ENCODE data around the gene RP2. TPM values are rescaled to one million over a fixed set of nuclear protein-coding genes. Genes with fewer than 3 reads are reported as not detected.

RP2 gene
- polyA plus RNA-seq, 1 donor (not counting 4 experiments of a cell fraction or from before 2014, with no cell fraction given), result 20.9 TPM

GRCh38 chrX:46912603-46913491 lies 76.0 kb downstream of the RP2 start:
- Histone ChIP-seq H2AFZ (ENCODE audit: control insufficient read depth, low read length) (peak overlapping the region; percentile 27), H3K9me3 (ENCODE audit: control insufficient read depth, low read depth, low read length) (no peaks in the 10 kb centered on the region), H3K79me2 (ENCODE audit: control insufficient read depth, insufficient read depth, low read length) (peaks cover 23% of the 10 kb centered on the region), H3K9ac (ENCODE audit: control insufficient read depth, extremely low read depth, insufficient read depth, low read length) (peak overlapping the region; percentile 68), H3K4me1 (ENCODE audit: control insufficient read depth, extremely low read depth, insufficient read depth, low read length) (no peaks in the 10 kb centered on the region), H3K4me2 (ENCODE audit: control insufficient read depth, extremely low read depth, insufficient read depth, low read depth, low read length) (peak overlapping the region; percentile 63), H4K20me1 (ENCODE audit: control insufficient read depth, extremely low read depth, insufficient read depth, low read length) (no peaks in the 10 kb centered on the region), H3K4me3 (ENCODE audit: control insufficient read depth in 2 of 3, extremely low read depth in 1 of 3, insufficient read depth in 2 of 3, low read depth in 1 of 3, low read length in 3 of 3) (peak overlapping the region; percentile 59 to 68 (median 60)), H3K27ac (ENCODE audit: control insufficient read depth, insufficient read depth, low read length) (no peak overlapping the region), H3K27me3 (ENCODE audit: control insufficient read depth, extremely low read depth, insufficient read depth, low read length) (no peaks in the 10 kb centered on the region), H3K9me1 (ENCODE audit: control insufficient read depth, extremely low read depth, insufficient read depth, low read length) (no peaks in the 10 kb centered on the region), H3K36me3 (ENCODE audit: control insufficient read depth in 2 of 2, extremely low read depth in 1 of 2, insufficient read depth in 2 of 2, low read length in 2 of 2) (no peaks in the 10 kb centered on the region)
- TF ChIP-seq EZH2 (IDR thresholded peaks at IDR 0.05; ENCODE audit: low read length), result no peak
- TF ChIP-seq, protein P1, sequence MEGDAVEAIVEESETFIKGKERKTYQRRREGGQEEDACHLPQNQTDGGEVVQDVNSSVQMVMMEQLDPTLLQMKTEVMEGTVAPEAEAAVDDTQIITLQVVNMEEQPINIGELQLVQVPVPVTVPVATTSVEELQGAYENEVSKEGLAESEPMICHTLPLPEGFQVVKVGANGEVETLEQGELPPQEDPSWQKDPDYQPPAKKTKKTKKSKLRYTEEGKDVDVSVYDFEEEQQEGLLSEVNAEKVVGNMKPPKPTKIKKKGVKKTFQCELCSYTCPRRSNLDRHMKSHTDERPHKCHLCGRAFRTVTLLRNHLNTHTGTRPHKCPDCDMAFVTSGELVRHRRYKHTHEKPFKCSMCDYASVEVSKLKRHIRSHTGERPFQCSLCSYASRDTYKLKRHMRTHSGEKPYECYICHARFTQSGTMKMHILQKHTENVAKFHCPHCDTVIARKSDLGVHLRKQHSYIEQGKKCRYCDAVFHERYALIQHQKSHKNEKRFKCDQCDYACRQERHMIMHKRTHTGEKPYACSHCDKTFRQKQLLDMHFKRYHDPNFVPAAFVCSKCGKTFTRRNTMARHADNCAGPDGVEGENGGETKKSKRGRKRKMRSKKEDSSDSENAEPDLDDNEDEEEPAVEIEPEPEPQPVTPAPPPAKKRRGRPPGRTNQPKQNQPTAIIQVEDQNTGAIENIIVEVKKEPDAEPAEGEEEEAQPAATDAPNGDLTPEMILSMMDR (optimal IDR thresholded peaks at IDR 0.05 in 1 of 3, IDR thresholded peaks at IDR 0.05 in 1 of 3, conservative IDR thresholded peaks at IDR 0.05 in 1 of 3; ENCODE audit: extremely low read depth in 1 of 3, insufficient read depth in 2 of 3, low read length in 3 of 3), result peak in 2 of 3 experiments; percentile 54 to 56
- no peak for DNase-seq (ENCODE audit: low read depth, low spot score)
- FAIRE-seq, result no peak
- dilution Hi-C loops (cut with MboI; ENCODE audit: extremely low pct_ligation_motif_present, low sequenced_read_pairs), result no loop called here

GRCh38 chrX:46913667-46914066 lies 76.8 kb downstream of the RP2 start:
- H4K20me1 ChIP-seq (ENCODE audit: control insufficient read depth, extremely low read depth, insufficient read depth, low read length), result no peaks in the 10 kb centered on the region
- H3K9me1 ChIP-seq (ENCODE audit: control insufficient read depth, extremely low read depth, insufficient read depth, low read length), result no peaks in the 10 kb centered on the region
- H3K4me1 ChIP-seq (ENCODE audit: control insufficient read depth, extremely low read depth, insufficient read depth, low read length), result no peaks in the 10 kb centered on the region
- peak overlapping the region; percentile 59 to 68 (median 60) for H3K4me3 ChIP-seq (ENCODE audit: control insufficient read depth in 2 of 3, extremely low read depth in 1 of 3, insufficient read depth in 2 of 3, low read depth in 1 of 3, low read length in 3 of 3)
- H3K9ac ChIP-seq (ENCODE audit: control insufficient read depth, extremely low read depth, insufficient read depth, low read length), result peak overlapping the region; percentile 68
- no peaks in the 10 kb centered on the region for H3K27me3 ChIP-seq (ENCODE audit: control insufficient read depth, extremely low read depth, insufficient read depth, low read length)
- no peak overlapping the region for H2AFZ ChIP-seq (ENCODE audit: control insufficient read depth, low read length)
- H3K9me3 ChIP-seq (ENCODE audit: control insufficient read depth, low read depth, low read length), result no peaks in the 10 kb centered on the region
- peaks cover 26% of the 10 kb centered on the region for H3K79me2 ChIP-seq (ENCODE audit: control insufficient read depth, insufficient read depth, low read length)
- FAIRE-seq (no peak), DNase-seq (ENCODE audit: low read depth, low spot score) (no peak)
- no peak for TF ChIP-seq EZH2 (IDR thresholded peaks at IDR 0.05; ENCODE audit: low read length)
- TF ChIP-seq, protein P1 (optimal IDR thresholded peaks at IDR 0.05 in 1 of 3, IDR thresholded peaks at IDR 0.05 in 1 of 3, conservative IDR thresholded peaks at IDR 0.05 in 1 of 3; ENCODE audit: extremely low read depth in 1 of 3, insufficient read depth in 2 of 3, low read length in 3 of 3), result no peak
- H3K27ac ChIP-seq (ENCODE audit: control insufficient read depth, insufficient read depth, low read length), result no peak overlapping the region
- H3K36me3 ChIP-seq (ENCODE audit: control insufficient read depth in 2 of 2, extremely low read depth in 1 of 2, insufficient read depth in 2 of 2, low read length in 2 of 2), result no peaks in the 10 kb centered on the region
- dilution Hi-C loops (cut with MboI; ENCODE audit: extremely low pct_ligation_motif_present, low sequenced_read_pairs), result no loop called here
- H3K4me2 ChIP-seq (ENCODE audit: control insufficient read depth, extremely low read depth, insufficient read depth, low read depth, low read length), result peak overlapping the region; percentile 63

All from keratinocyte (primary cell).